DOHH2 (cell line): Measurements from ENCODE around the gene BPIFB2.
"Not testable (repeated sequence)": the region's sequence is repeated elsewhere in the genome, so short reads cannot be mapped to it uniquely, and the experiment has no call there.

ENCODE experiments used
- H3F3A ChIP-seq: fragments of 200-600 bp; sonication (generic), shearing (Covaris generic); 2 replicates; pipeline ENCODE4 v1.6.0; 2016; ENCODE audit warnings: antibody characterized with exemption, mild to moderate bottlenecking; ENCODE audit not compliant: control insufficient read depth, insufficient read depth
- H3K27ac ChIP-seq: fragments of 200-600 bp; sonication (generic); 2 replicates; pipeline ENCODE4 v1.5.1; 2014; ENCODE audit warnings: low read depth, mild to moderate bottlenecking, low read length, moderate library complexity
- H3K27me3 ChIP-seq: fragments of 200-600 bp; sonication (generic); 2 replicates; pipeline ENCODE4 v1.6.1; 2014; ENCODE audit warnings: mild to moderate bottlenecking, low read length, mixed read lengths; ENCODE audit not compliant: control insufficient read depth
- H3K36me3 ChIP-seq: fragments of 200-600 bp; sonication (generic); 2 replicates; pipeline ENCODE4 v1.6.1; 2014; ENCODE audit warnings: mild to moderate bottlenecking, low read length, moderate library complexity, mixed read lengths; ENCODE audit not compliant: control insufficient read depth
- H3K4me1 ChIP-seq: fragments of 200-600 bp; sonication (generic); 2 replicates; pipeline ENCODE4 v1.6.1; 2014; ENCODE audit warnings: mild to moderate bottlenecking, low read length, mixed read lengths; ENCODE audit not compliant: control insufficient read depth
- H3K4me2 ChIP-seq: fragments of 200-600 bp; sonication (generic); 2 replicates; pipeline ENCODE4 v1.6.0; 2014; ENCODE audit warnings: mild to moderate bottlenecking, low read length, moderate library complexity
- H3K4me3 ChIP-seq: fragments of 200-600 bp; sonication (generic); 2 replicates; pipeline ENCODE4 v1.5.1; 2014; ENCODE audit warnings: mild to moderate bottlenecking, low read length, mixed read lengths
- H3K79me2 ChIP-seq: fragments of 200-600 bp; sonication (generic); 2 replicates; pipeline ENCODE4 v1.6.1; 2014; ENCODE audit warnings: mild to moderate bottlenecking, low read length, mixed read lengths; ENCODE audit not compliant: control insufficient read depth
- H3K9me2 ChIP-seq: fragments of 200-600 bp; sonication (generic); replicated peaks from 2 replicates; pipeline ENCODE4 v1.6.1; 2014; ENCODE audit warnings: mild to moderate bottlenecking, low read length, mixed read lengths; ENCODE audit not compliant: control insufficient read depth
- H3K9me3 ChIP-seq: fragments of 200-600 bp; sonication (generic); 2 replicates; pipeline ENCODE4 v1.6.1; 2014; ENCODE audit warnings: antibody characterized with exemption, low read length, mixed read lengths; ENCODE audit not compliant: control insufficient read depth, insufficient read depth
- H4K20me1 ChIP-seq: fragments of 200-600 bp; sonication (generic); 2 replicates; pipeline ENCODE4 v1.6.0; 2014; ENCODE audit warnings: low read depth, mild to moderate bottlenecking, antibody characterized with exemption, low read length, moderate library complexity; ENCODE audit not compliant: control insufficient read depth, insufficient read depth
- CTCF ChIP-seq: fragments of 200-600 bp; sonication (generic); IDR thresholded peaks from one replicate; pipeline ENCODE4 v1.5.1; 2014; ENCODE audit warnings: antibody characterized with exemption, mild to moderate bottlenecking, low read depth, low read length; ENCODE audit not compliant: poor library complexity, severe bottlenecking
- EZH2phosphoT487 ChIP-seq: fragments of 200-600 bp; sonication (generic); IDR thresholded peaks from 2 replicates; pipeline ENCODE4 v1.6.1; 2017; ENCODE audit warnings: borderline replicate concordance, mild to moderate bottlenecking, antibody characterized with exemption, low read length, moderate library complexity, mixed read lengths

BPIFB2 gene

DNA sequence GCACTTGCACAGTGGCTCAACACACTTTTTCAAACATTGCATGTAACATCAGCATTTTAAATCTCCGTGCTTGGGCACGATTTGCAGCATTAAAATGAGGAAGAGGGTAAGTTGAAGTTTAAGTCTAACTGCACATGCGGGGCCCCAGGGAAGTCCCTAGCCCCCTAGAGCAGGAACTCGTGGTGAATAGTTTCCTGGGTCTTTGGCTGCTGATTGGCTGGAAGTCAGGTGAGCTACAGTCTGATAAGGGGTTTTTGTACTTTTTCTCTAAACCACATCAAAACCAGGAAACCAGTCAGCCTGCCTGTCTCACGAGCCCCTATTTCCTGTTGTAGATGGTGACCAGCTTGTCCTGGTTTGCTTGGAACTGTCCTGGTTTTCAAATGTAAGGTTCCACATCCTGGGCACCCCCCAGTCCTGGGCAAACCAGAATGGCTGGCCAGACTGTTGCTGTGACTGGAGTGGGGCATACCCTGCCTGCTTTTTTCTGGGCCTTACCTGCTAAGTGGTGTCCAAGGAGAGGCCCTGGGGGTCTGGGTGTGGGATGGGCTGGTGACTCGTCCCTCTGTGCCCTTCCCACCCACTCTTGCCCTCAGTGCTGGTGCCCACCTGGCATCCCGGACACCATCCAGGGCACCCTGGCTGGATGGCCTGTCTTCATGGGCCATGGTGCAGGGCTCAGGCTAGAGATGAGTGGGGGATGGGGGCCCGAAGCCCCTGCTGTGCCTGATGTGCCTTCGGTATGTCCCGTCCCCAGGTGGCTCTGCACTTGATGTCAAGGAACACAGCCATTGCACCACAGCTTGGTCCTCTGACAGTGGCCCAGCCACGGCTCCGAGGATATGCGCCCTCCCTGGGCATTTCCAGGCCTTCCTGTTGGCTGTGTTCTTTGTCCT is 35.1 kb upstream of the BPIFB2 start:
- peak overlapping the region; percentile 62 for H3K4me3 ChIP-seq
- peak overlapping the region; percentile 76 for H3K4me2 ChIP-seq
- H3K9me3 ChIP-seq = peaks cover 3% of the 10 kb centered on the region; the same call in 1 of the 2 replicates
- H3F3A ChIP-seq = peaks cover 6% of the 10 kb centered on the region
- H3K27ac ChIP-seq = peak overlapping the region; percentile 91
- peaks cover 26% of the 10 kb centered on the region for H3K4me1 ChIP-seq
- no peaks in the 10 kb centered on the region for H3K79me2 ChIP-seq
- H4K20me1 ChIP-seq = no peaks in the 10 kb centered on the region
- TF ChIP-seq CTCF (no peak), EZH2phosphoT487 (no peak)
- H3K36me3 ChIP-seq = 0 out of 2 replicates have a peak, but pooled peaks cover 3% of the 10 kb centered on the region
- H3K9me2 ChIP-seq = no peaks in the 10 kb centered on the region
- no peaks in the 10 kb centered on the region for H3K27me3 ChIP-seq

GRCh38 chr20:32973077-32973717 is 34.3 kb upstream of the BPIFB2 start:
- H3K27me3 ChIP-seq = no peaks in the 10 kb centered on the region
- H4K20me1 ChIP-seq = no peaks in the 10 kb centered on the region
- no peaks in the 10 kb centered on the region for H3K79me2 ChIP-seq
- 0 out of 2 replicates have a peak, but pooled peaks cover 3% of the 10 kb centered on the region for H3K36me3 ChIP-seq
- peak overlapping the region; percentile 91 for H3K27ac ChIP-seq
- no peak for TF ChIP-seq CTCF
- TF ChIP-seq EZH2phosphoT487 = no peak
- H3K9me3 ChIP-seq = peaks cover 3% of the 10 kb centered on the region; the same call in 1 of the 2 replicates
- no peaks in the 10 kb centered on the region for H3K9me2 ChIP-seq
- H3K4me1 ChIP-seq = peaks cover 26% of the 10 kb centered on the region
- H3K4me3 ChIP-seq = peak overlapping the region; percentile 62
- H3F3A ChIP-seq = peaks cover 6% of the 10 kb centered on the region
- peak overlapping the region; percentile 76 for H3K4me2 ChIP-seq

- H3F3A ChIP-seq, H3K27me3 ChIP-seq, H3K79me2 ChIP-seq, H3K36me3 ChIP-seq, H3K4me2 ChIP-seq, H4K20me1 ChIP-seq, H3K4me3 ChIP-seq, H3K9me3 ChIP-seq, H3K27ac ChIP-seq, H3K9me2 ChIP-seq: not testable (repeated sequence)
- peaks cover 26% of the 10 kb centered on the region for H3K4me1 ChIP-seq
Observed at GRCh38 chr20:32974204-32975064, 33.1 kb upstream of the BPIFB2 start.

- not testable (repeated sequence) for H3K27me3 ChIP-seq, H4K20me1 ChIP-seq, H3K4me3 ChIP-seq, H3K4me2 ChIP-seq, H3K9me3 ChIP-seq, H3K79me2 ChIP-seq, H3F3A ChIP-seq, H3K9me2 ChIP-seq, H3K36me3 ChIP-seq, H3K27ac ChIP-seq
- H3K4me1 ChIP-seq = peaks cover 26% of the 10 kb centered on the region
Observed at GRCh38 chr20:32975121-32975520, 32.4 kb upstream of the BPIFB2 start.
